Endodermal cell (in vitro differentiated cells): ENCODE results near the gene SLC3A2. TPM values are rescaled to one million over a fixed set of nuclear protein-coding genes. Genes with fewer than 3 reads are reported as not detected.

Experiments
- DNase-seq: peaks from one replicate; pipeline ENCODE4 v3.0.0-alpha.2; 2017
- H3K27ac ChIP-seq: 2 replicates; pipeline ENCODE4 v1.5.1; 2013; ENCODE audit warnings: mild to moderate bottlenecking, low read depth, low read length, moderate library complexity
- H3K27me3 ChIP-seq: 2 replicates; pipeline ENCODE4 v1.6.1; 2013; ENCODE audit warnings: mild to moderate bottlenecking, low read length, moderate library complexity; ENCODE audit not compliant: insufficient read depth, control insufficient read depth, poor library complexity, severe bottlenecking
- H3K36me3 ChIP-seq: 2 replicates; pipeline ENCODE4 v1.7.0; 2013; ENCODE audit warnings: mild to moderate bottlenecking, low read length, moderate library complexity; ENCODE audit not compliant: control insufficient read depth, insufficient read depth
- H3K4me1 ChIP-seq: one replicate; pipeline ENCODE4 v1.7.0; 2013; ENCODE audit warnings: low read length; ENCODE audit not compliant: control insufficient read depth, insufficient read depth
- H3K4me3 ChIP-seq: 2 replicates; pipeline ENCODE4 v1.5.1; 2013; ENCODE audit warnings: mild to moderate bottlenecking, low read length, moderate library complexity
- H3K9ac ChIP-seq: 2 replicates; pipeline ENCODE4 v1.6.1; 2013; ENCODE audit warnings: mild to moderate bottlenecking, low read length, moderate library complexity; ENCODE audit not compliant: poor library complexity, severe bottlenecking; ENCODE audit errors: extremely low read depth
- H3K9me3 ChIP-seq: 2 replicates; pipeline ENCODE4 v1.6.1; 2013; ENCODE audit warnings: mild to moderate bottlenecking, low read length, moderate library complexity; ENCODE audit not compliant: control insufficient read depth
- H3K27ac Mint-ChIP-seq: 2 replicates; pipeline ENCODE4 v1.8.0; 2020; ENCODE audit warnings: mixed read lengths
- H3K27me3 Mint-ChIP-seq: 2 replicates; pipeline ENCODE4 v1.8.0; 2021; ENCODE audit warnings: mild to moderate bottlenecking, mixed read lengths; ENCODE audit not compliant: insufficient read depth
- H3K36me3 Mint-ChIP-seq: 2 replicates; pipeline ENCODE4 v1.8.0; 2020; ENCODE audit warnings: low read depth, mixed read lengths
- H3K4me1 Mint-ChIP-seq: 2 replicates; pipeline ENCODE4 v1.8.0; 2020; ENCODE audit warnings: mixed read lengths
- H3K4me3 Mint-ChIP-seq: 2 replicates; pipeline ENCODE4 v1.8.0; 2020; ENCODE audit warnings: mild to moderate bottlenecking, moderate library complexity, mixed read lengths
- H3K9me3 Mint-ChIP-seq: 2 replicates; pipeline ENCODE4 v1.8.0; 2020; ENCODE audit warnings: mild to moderate bottlenecking, mixed read lengths
- CTCF ChIP-seq: fragments of 200-600 bp; sonication (generic); conservative IDR thresholded peaks from 2 replicates; pipeline ENCODE4 v1.5.0; 2021; ENCODE audit warnings: antibody characterized with exemption, mild to moderate bottlenecking
- WGBS, 2 experiments: methylation state at CpG; one replicate each; pipeline versions ENCODE4 v1.1.5 to v1.1.7; 2013; ENCODE audit warnings: missing lambda C conversion rate in 2 of 2, mixed read lengths in 1 of 2; ENCODE audit not compliant: insufficient coverage in 1 of 2, insufficient read length in 1 of 2; 5-methylcytosine and 5-hydroxymethylcytosine counted together
- total RNA-seq, 2 donors: library from RNA; stranded (reverse); fragmentation: NEBNext Ultra II Directional in 1 of 2; extraction: Animal tissue kit (Norgen Biotek cat#: 25700) in 1 of 2; gene quantifications; 2 replicates in 1 of 2; 3 replicates in 1 of 2; pipeline ENCODE4 v1.2.1, GENCODE V29; 2021

Gene SLC3A2
- total RNA-seq, 2 donors from 2014 or later: 438 to 488 TPM

- Histone ChIP-seq H3K9me3 (no peaks in the 10 kb centered on the region), H3K9ac (peak overlapping the region; percentile 100), H3K36me3 (peaks cover 38% of the 10 kb centered on the region), H3K27ac (peak overlapping the region; percentile 16), H3K4me1 (peaks cover 5% of the 10 kb centered on the region), H3K4me3 (peak overlapping the region; percentile 96), H3K27me3 (no peaks in the 10 kb centered on the region)
- Mint-ChIP-seq H3K27ac (peak overlapping the region; percentile 100), H3K27me3 (no peaks in the 10 kb centered on the region), H3K4me1 (peaks cover 38% of the 10 kb centered on the region), H3K4me3 (peak overlapping the region; percentile 100), H3K9me3 (no peaks in the 10 kb centered on the region), H3K36me3 (peaks cover 45% of the 10 kb centered on the region)
- TF ChIP-seq CTCF: no peak
- 7 to 8% methylated on average over 3 to 7 of the region's 8 CpGs for WGBS, 2 experiments
- no peak for DNase-seq
These were observed 26.5 kb upstream of the SLC3A2 start for GRCh38 chr11:62854013-62854824.

GRCh38 chr11:62854825-62855570 lies 25.7 kb upstream of the SLC3A2 start:
- peaks cover 53% of the 10 kb centered on the region for H3K36me3 Mint-ChIP-seq
- Histone ChIP-seq H3K4me1 (peaks cover 5% of the 10 kb centered on the region), H3K27ac (peak overlapping the region; percentile 82), H3K36me3 (peaks cover 38% of the 10 kb centered on the region), H3K4me3 (peak overlapping the region; percentile 96), H3K9ac (peak overlapping the region; percentile 100), H3K27me3 (no peaks in the 10 kb centered on the region), H3K9me3 (no peaks in the 10 kb centered on the region)
- DNase-seq: no peak
- TF ChIP-seq CTCF: no peak
- no peaks in the 10 kb centered on the region for H3K9me3 Mint-ChIP-seq
- 0% methylated on average over 13 to 15 of the region's 15 CpGs for WGBS, 2 experiments
- no peaks in the 10 kb centered on the region for H3K27me3 Mint-ChIP-seq
- peak overlapping the region; percentile 100 for H3K4me3 Mint-ChIP-seq
- peaks cover 46% of the 10 kb centered on the region for H3K4me1 Mint-ChIP-seq
- H3K27ac Mint-ChIP-seq: peak overlapping the region; percentile 100

GRCh38 chr11:62855571-62856332 lies 24.9 kb upstream of the SLC3A2 start:
- peaks cover 53% of the 10 kb centered on the region for H3K36me3 Mint-ChIP-seq
- 0 to 1% methylated on average over 40 to 54 of the region's 54 CpGs for WGBS, 2 experiments

More at GRCh38 chr11:62855571-62856332, 24.9 kb upstream of the SLC3A2 start:
- Histone ChIP-seq H3K9ac (peak overlapping the region; percentile 100), H3K27ac (peak overlapping the region; percentile 88), H3K4me1 (peaks cover 5% of the 10 kb centered on the region), H3K4me3 (peak overlapping the region; percentile 96), H3K9me3 (no peaks in the 10 kb centered on the region), H3K27me3 (no peaks in the 10 kb centered on the region), H3K36me3 (peaks cover 38% of the 10 kb centered on the region)
- peak overlapping the region; percentile 100 for H3K27ac Mint-ChIP-seq
- no peak for TF ChIP-seq CTCF
- no peaks in the 10 kb centered on the region for H3K27me3 Mint-ChIP-seq
- DNase-seq: peak; percentile 98
- no peaks in the 10 kb centered on the region for H3K9me3 Mint-ChIP-seq
- peak overlapping the region; percentile 100 for H3K4me3 Mint-ChIP-seq
- peaks cover 51% of the 10 kb centered on the region for H3K4me1 Mint-ChIP-seq
